CD14-positive monocyte (primary cell): ENCODE data around the gene OGFOD2. TPM values are rescaled to one million over a fixed set of nuclear protein-coding genes. Genes with fewer than 3 reads are reported as not detected.

Experiments
- DNase-seq, 3 donors: peaks; one replicate each; pipeline ENCODE4 v3.0.0-alpha.2; 2011 to 2022
- H2AFZ ChIP-seq: 2 replicates; pipeline ENCODE4 v1.6.0; 2012; ENCODE audit warnings: mild to moderate bottlenecking, low read depth, low read length, inconsistent platforms; ENCODE audit not compliant: insufficient read depth, poor library complexity, severe bottlenecking
- H3K27ac ChIP-seq, 2 donors: 1 replicate in 1 of 2; 2 replicates in 1 of 2; pipeline ENCODE4 v1.5.1; 2012 to 2013; ENCODE audit warnings: low read length in 2 of 2, control low read depth in 1 of 2, inconsistent platforms in 1 of 2, low read depth in 1 of 2, mild to moderate bottlenecking in 1 of 2
- H3K27me3 ChIP-seq, 2 donors: one replicate each; pipeline versions ENCODE4 v1.6.0 to v1.6.1; 2011 to 2013; ENCODE audit warnings: low read length in 2 of 2; ENCODE audit not compliant: control insufficient read depth in 2 of 2, insufficient read depth in 2 of 2
- H3K36me3 ChIP-seq, 2 donors: replicated peaks in 1 of 2; 1 replicate in 1 of 2; 2 replicates in 1 of 2; pipeline versions ENCODE4 v1.5.1 to v1.6.1; 2012 to 2013; ENCODE audit warnings: low read length in 2 of 2, control low read depth in 1 of 2, inconsistent platforms in 1 of 2, mild to moderate bottlenecking in 1 of 2; ENCODE audit not compliant: insufficient read depth in 2 of 2, control insufficient read depth in 1 of 2
- H3K4me1 ChIP-seq, 2 donors: 1 replicate in 1 of 2; 2 replicates in 1 of 2; pipeline versions ENCODE4 v1.5.1 to v1.6.1; 2012 to 2013; ENCODE audit warnings: low read length in 2 of 2, control low read depth in 1 of 2, inconsistent platforms in 1 of 2, mild to moderate bottlenecking in 1 of 2, moderate library complexity in 1 of 2; ENCODE audit not compliant: insufficient read depth in 2 of 2, control insufficient read depth in 1 of 2
- H3K4me2 ChIP-seq: replicated peaks from 2 replicates; pipeline ENCODE3; 2012; ENCODE audit warnings: low read length, moderate library complexity, mild to moderate bottlenecking; ENCODE audit not compliant: poor library complexity, severe bottlenecking; ENCODE audit errors: extremely low read depth
- H3K4me3 ChIP-seq, 3 experiments: fragments of 200-600 bp in 1 of 3; sonication (generic) in 1 of 3; replicated peaks in 1 of 3; 1 replicate in 2 of 3; 2 replicates in 1 of 3; pipeline ENCODE4 v1.5.1; 2011 to 2013; ENCODE audit warnings: low read length in 3 of 3, mild to moderate bottlenecking in 3 of 3, control low read depth in 2 of 3, low read depth in 2 of 3, inconsistent platforms in 1 of 3, moderate library complexity in 1 of 3
- H3K79me2 ChIP-seq: 2 replicates; pipeline ENCODE4 v1.6.0; 2012; ENCODE audit warnings: mild to moderate bottlenecking, control low read depth, inconsistent platforms, low read length, moderate library complexity; ENCODE audit not compliant: insufficient read depth
- H3K9ac ChIP-seq: 2 replicates; pipeline ENCODE4 v1.6.0; 2017; ENCODE audit warnings: low read length, mild to moderate bottlenecking; ENCODE audit not compliant: insufficient read depth, poor library complexity, severe bottlenecking
- H3K9me3 ChIP-seq, 2 donors: replicated peaks in 1 of 2; 1 replicate in 1 of 2; 2 replicates in 1 of 2; pipeline versions ENCODE4 v1.5.1 to v1.6.1; 2012 to 2013; ENCODE audit warnings: low read length in 2 of 2, control low read depth in 1 of 2; ENCODE audit not compliant: control insufficient read depth in 1 of 2, insufficient read depth in 1 of 2
- H4K20me1 ChIP-seq: 2 replicates; pipeline ENCODE4 v1.6.0; 2012; ENCODE audit warnings: mild to moderate bottlenecking, low read length, control low read depth, moderate library complexity; ENCODE audit not compliant: insufficient read depth
- H3K27ac Mint-ChIP-seq, 7 donors: one replicate each; pipeline ENCODE4 v1.8.0; 2020; ENCODE audit warnings: mild to moderate bottlenecking in 7 of 7, mixed read lengths in 7 of 7, moderate library complexity in 6 of 7, inconsistent platforms in 2 of 7
- H3K27me3 Mint-ChIP-seq, 3 donors: one replicate each; pipeline ENCODE4 v1.8.0; 2021 to 2022; ENCODE audit warnings: low read depth in 3 of 3, mild to moderate bottlenecking in 3 of 3, mixed read lengths in 3 of 3, moderate library complexity in 3 of 3, inconsistent platforms in 1 of 3
- H3K36me3 Mint-ChIP-seq, 2 donors: one replicate each; pipeline ENCODE4 v1.8.0; 2020; ENCODE audit warnings: mixed read lengths in 2 of 2, inconsistent platforms in 1 of 2, mild to moderate bottlenecking in 1 of 2
- H3K4me1 Mint-ChIP-seq: one replicate; pipeline ENCODE4 v1.8.0; 2020; ENCODE audit warnings: mild to moderate bottlenecking, mixed read lengths
- H3K4me3 Mint-ChIP-seq, 2 donors: one replicate each; pipeline ENCODE4 v1.8.0; 2020; ENCODE audit warnings: mild to moderate bottlenecking in 2 of 2, mixed read lengths in 2 of 2, moderate library complexity in 1 of 2
- H3K9me3 Mint-ChIP-seq, 7 donors: one replicate each; pipeline ENCODE4 v1.8.0; 2020 to 2022; ENCODE audit warnings: mixed read lengths in 7 of 7, mild to moderate bottlenecking in 6 of 7, moderate library complexity in 6 of 7, inconsistent platforms in 2 of 7
- WGBS: methylation state at CpG from one replicate; pipeline ENCODE4 v1.1.5; 2013; ENCODE audit warnings: missing lambda C conversion rate; ENCODE audit not compliant: insufficient coverage; 5-methylcytosine and 5-hydroxymethylcytosine counted together
- intact Hi-C, 2 donors: fragments of 100-400 bp; cut with micrococcal nuclease; formaldehyde crosslinking; loops; one replicate each; pipeline versions ENCODE4 v1.15.0 to v1.15.1; 2023
- polyA plus RNA-seq, 3 donors: library from polyadenylated mRNA; depleted of rRNA in 1 of 3; unstranded in 2 of 3; stranded (reverse) in 1 of 3; fragments of 300-500 nt in 2 of 3; fragments of >200 nt in 1 of 3; fragmentation: Illumina TruSeq in 2 of 3; gene quantifications; 1 replicate in 2 of 3; 2 replicates in 1 of 3; pipeline ENCODE4 v1.2.3, GENCODE V29; 2012 to 2021
- TF ChIP-seq, protein P1 (sequence below): fragments of 200-600 bp; IDR thresholded peaks from one replicate; pipeline ENCODE4 v1.8.0; 2022; ENCODE audit warnings: antibody characterized with exemption, mild to moderate bottlenecking

The OGFOD2 gene
- polyA plus RNA-seq, 3 donors, result 13.0 to 30.3 (median 13.6) TPM

GRCh38 chr12:122982477-122982815 is 7.4 kb downstream of the OGFOD2 start:
- Histone ChIP-seq H3K9ac (peak overlapping the region; percentile 83), H2AFZ (no peak overlapping the region), H3K79me2 (peaks cover 46% of the 10 kb centered on the region), H3K4me1 (peaks cover 58 to 63% of the 10 kb centered on the region in 2 donors), H3K4me3 (peak overlapping the region in 1 of 3 experiments; percentile 90), H3K27me3 (no peaks in the 10 kb centered on the region), H3K27ac (peak overlapping the region; percentile 2 to 83), H4K20me1 (peaks cover 31% of the 10 kb centered on the region), H3K9me3 (no peaks in the 10 kb centered on the region), H3K4me2 (peak overlapping the region; percentile 91), H3K36me3 (peaks cover 10 to 18% of the 10 kb centered on the region in 2 donors)
- intact Hi-C loops, result no loop called here
- no peak for DNase-seq
- Mint-ChIP-seq H3K27ac (peak overlapping the region in 5 of 7 donors; percentile 24 to 57 (median 42)), H3K27me3 (no peaks in the 10 kb centered on the region), H3K9me3 (no peaks in the 10 kb centered on the region), H3K4me1 (peaks cover 58% of the 10 kb centered on the region), H3K4me3 (peak overlapping the region in 1 of 2 donors; percentile 89), H3K36me3 (peaks cover 13 to 25% of the 10 kb centered on the region in 2 donors)
- TF ChIP-seq, protein P1, sequence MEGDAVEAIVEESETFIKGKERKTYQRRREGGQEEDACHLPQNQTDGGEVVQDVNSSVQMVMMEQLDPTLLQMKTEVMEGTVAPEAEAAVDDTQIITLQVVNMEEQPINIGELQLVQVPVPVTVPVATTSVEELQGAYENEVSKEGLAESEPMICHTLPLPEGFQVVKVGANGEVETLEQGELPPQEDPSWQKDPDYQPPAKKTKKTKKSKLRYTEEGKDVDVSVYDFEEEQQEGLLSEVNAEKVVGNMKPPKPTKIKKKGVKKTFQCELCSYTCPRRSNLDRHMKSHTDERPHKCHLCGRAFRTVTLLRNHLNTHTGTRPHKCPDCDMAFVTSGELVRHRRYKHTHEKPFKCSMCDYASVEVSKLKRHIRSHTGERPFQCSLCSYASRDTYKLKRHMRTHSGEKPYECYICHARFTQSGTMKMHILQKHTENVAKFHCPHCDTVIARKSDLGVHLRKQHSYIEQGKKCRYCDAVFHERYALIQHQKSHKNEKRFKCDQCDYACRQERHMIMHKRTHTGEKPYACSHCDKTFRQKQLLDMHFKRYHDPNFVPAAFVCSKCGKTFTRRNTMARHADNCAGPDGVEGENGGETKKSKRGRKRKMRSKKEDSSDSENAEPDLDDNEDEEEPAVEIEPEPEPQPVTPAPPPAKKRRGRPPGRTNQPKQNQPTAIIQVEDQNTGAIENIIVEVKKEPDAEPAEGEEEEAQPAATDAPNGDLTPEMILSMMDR, result no peak
- WGBS, result 83% methylated on average over 6 of the region's 11 CpGs

DNA sequence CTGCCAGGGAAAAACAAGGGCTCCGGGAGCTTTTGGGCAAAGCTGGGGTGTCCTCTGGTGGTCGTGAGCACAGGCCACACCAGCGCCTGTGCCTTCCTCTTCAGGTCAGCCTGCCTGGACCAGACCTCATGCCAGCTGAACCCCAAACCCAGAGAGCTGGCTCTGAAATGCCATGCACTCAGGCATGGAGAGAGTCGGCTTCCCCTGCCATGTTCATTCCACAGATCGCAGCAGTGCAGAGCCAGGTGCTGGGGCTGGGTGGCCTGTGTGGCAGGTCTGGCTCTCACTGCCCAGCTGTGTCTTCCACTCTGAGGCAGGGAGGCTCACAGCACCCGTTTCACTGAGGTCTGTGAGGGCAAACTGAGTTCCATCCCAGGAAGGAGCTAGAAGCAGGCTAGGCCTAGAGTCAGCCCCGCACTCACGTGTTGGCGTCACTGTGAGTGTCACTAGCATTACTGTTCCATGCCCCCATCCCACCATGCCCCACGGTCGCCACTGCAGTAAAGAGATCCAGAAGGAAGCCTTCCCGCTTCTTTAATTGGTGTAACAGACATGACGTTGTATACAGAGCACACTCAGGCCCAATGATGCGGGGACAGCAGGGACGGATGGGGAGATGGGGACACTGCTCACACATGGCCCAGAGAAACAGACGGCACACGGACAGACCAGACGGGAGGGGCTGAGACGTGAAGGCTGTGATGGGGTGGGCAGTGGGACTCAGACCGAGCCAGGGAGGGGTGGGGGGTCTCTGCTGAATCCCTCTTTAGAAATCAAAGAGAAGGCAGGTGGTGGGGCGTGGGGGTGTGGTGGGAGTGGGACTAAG is 8.1 kb downstream of the OGFOD2 start:
- no peaks in the 10 kb centered on the region for H3K9me3 Mint-ChIP-seq
- no peak for DNase-seq
- H3K27me3 ChIP-seq, result no peaks in the 10 kb centered on the region
- H4K20me1 ChIP-seq, result peaks cover 31% of the 10 kb centered on the region
- peaks cover 56% of the 10 kb centered on the region for H3K4me1 Mint-ChIP-seq
- TF ChIP-seq, protein P1, result no peak
- H3K36me3 Mint-ChIP-seq, result peaks cover 10 to 22% of the 10 kb centered on the region in 2 donors
- H3K4me3 ChIP-seq, result peak overlapping the region in 1 of 3 experiments; percentile 90
- peaks cover 10 to 14% of the 10 kb centered on the region in 2 donors for H3K36me3 ChIP-seq
- peak overlapping the region in 5 of 7 donors; percentile 58 to 88 (median 75) for H3K27ac Mint-ChIP-seq
- H3K4me1 ChIP-seq, result peaks cover 58 to 63% of the 10 kb centered on the region in 2 donors
- H3K4me2 ChIP-seq, result peak overlapping the region; percentile 91
- WGBS, result 80% methylated on average over 17 of the region's 21 CpGs
- peaks cover 39% of the 10 kb centered on the region for H3K79me2 ChIP-seq
- H3K9me3 ChIP-seq, result no peaks in the 10 kb centered on the region
- peak overlapping the region; percentile 83 for H3K9ac ChIP-seq
- intact Hi-C loops, result no loop called here
- peak overlapping the region; percentile 47 to 88 for H3K4me3 Mint-ChIP-seq
- H2AFZ ChIP-seq, result no peak overlapping the region
- H3K27me3 Mint-ChIP-seq, result peaks cover 0 to 2% (median 0%) of the 10 kb centered on the region in 3 donors
- H3K27ac ChIP-seq, result peak overlapping the region; percentile 41 to 83
